Stimulated activated naive CD8-positive, alpha-beta T cell treated with anti-CD3 and anti-CD28 coated beads, Interleukin-15, Interleukin-2, amounts not matched to agents 100 ng/mL and 50 ng/mL, for 24 hours (primary cell): Measurements from ENCODE around the gene RAI2.

ENCODE experiments used
- H3K27ac Mint-ChIP-seq: one replicate; pipeline ENCODE4 v1.8.0; 2021; ENCODE audit warnings: mild to moderate bottlenecking, mixed read lengths
- H3K27me3 Mint-ChIP-seq: one replicate; pipeline ENCODE4 v1.8.0; 2021; ENCODE audit warnings: mixed read lengths
- H3K36me3 Mint-ChIP-seq: one replicate; pipeline ENCODE4 v1.8.0; 2021; ENCODE audit warnings: low read depth, mixed read lengths
- H3K4me1 Mint-ChIP-seq: one replicate; pipeline ENCODE4 v1.8.0; 2021; ENCODE audit warnings: low read depth, mixed read lengths
- H3K4me3 Mint-ChIP-seq: one replicate; pipeline ENCODE4 v1.8.0; 2021; ENCODE audit warnings: mild to moderate bottlenecking, mixed read lengths
- H3K9me3 Mint-ChIP-seq: one replicate; pipeline ENCODE4 v1.8.0; 2021; ENCODE audit warnings: mixed read lengths

Gene RAI2

GRCh38 chrX:17860811-17861488 lies at the start of gene RAI2:
TSS of gene RAI2 (minus strand) at chrX:17861298. CDS start at chrX:17802010, 59,288 bp downstream.
- Mint-ChIP-seq H3K27ac (no peak within 1 kb of the TSS), H3K4me1 (peaks cover 5% of the 10 kb centered on the region), H3K36me3 (no peaks in the 10 kb centered on the region), H3K27me3 (peaks cover 51% of the 10 kb centered on the region), H3K9me3 (no peaks in the 10 kb centered on the region), H3K4me3 (peak within 1 kb of the TSS; percentile 76)

GRCh38 chrX:17888421-17888820 lies 27.3 kb upstream of the RAI2 start:
- H3K4me1 Mint-ChIP-seq, result peaks cover 10% of the 10 kb centered on the region
- no peaks in the 10 kb centered on the region for H3K9me3 Mint-ChIP-seq
- H3K4me3 Mint-ChIP-seq, result no peak overlapping the region
- no peaks in the 10 kb centered on the region for H3K36me3 Mint-ChIP-seq
- peaks cover 21% of the 10 kb centered on the region for H3K27me3 Mint-ChIP-seq
- no peak overlapping the region for H3K27ac Mint-ChIP-seq

- Mint-ChIP-seq H3K36me3 (no peaks in the 10 kb centered on the region), H3K4me3 (no peak overlapping the region), H3K9me3 (no peaks in the 10 kb centered on the region), H3K27me3 (peaks cover 19% of the 10 kb centered on the region), H3K4me1 (no peaks in the 10 kb centered on the region), H3K27ac (no peak overlapping the region)
These were observed 21.6 kb upstream of the RAI2 start for GRCh38 chrX:17882680-17883079.

GRCh38 chrX:17878028-17878670 lies 17.1 kb upstream of the RAI2 start:
- H3K27ac Mint-ChIP-seq, result no peak overlapping the region
- H3K9me3 Mint-ChIP-seq, result no peaks in the 10 kb centered on the region
- H3K4me1 Mint-ChIP-seq, result no peaks in the 10 kb centered on the region
- H3K27me3 Mint-ChIP-seq, result peaks cover 14% of the 10 kb centered on the region
- no peak overlapping the region for H3K4me3 Mint-ChIP-seq
- no peaks in the 10 kb centered on the region for H3K36me3 Mint-ChIP-seq

- H3K9me3 Mint-ChIP-seq, result no peaks in the 10 kb centered on the region
- H3K27ac Mint-ChIP-seq, result no peak overlapping the region
- H3K36me3 Mint-ChIP-seq, result no peaks in the 10 kb centered on the region
- H3K4me3 Mint-ChIP-seq, result no peak overlapping the region
- H3K27me3 Mint-ChIP-seq, result peaks cover 13% of the 10 kb centered on the region
- no peaks in the 10 kb centered on the region for H3K4me1 Mint-ChIP-seq
These were observed 15.0 kb upstream of the RAI2 start for GRCh38 chrX:17876135-17876534.

- no peak overlapping the region for H3K27ac Mint-ChIP-seq
- H3K9me3 Mint-ChIP-seq, result no peaks in the 10 kb centered on the region
- H3K4me1 Mint-ChIP-seq, result no peaks in the 10 kb centered on the region
- H3K36me3 Mint-ChIP-seq, result no peaks in the 10 kb centered on the region
- H3K27me3 Mint-ChIP-seq, result peaks cover 3% of the 10 kb centered on the region
- H3K4me3 Mint-ChIP-seq, result no peak overlapping the region
These were observed 8.5 kb upstream of the RAI2 start for GRCh38 chrX:17869580-17869979.

GRCh38 chrX:17861489-17862011 lies 452 bp upstream of the RAI2 start:
- Mint-ChIP-seq H3K36me3 (no peaks in the 10 kb centered on the region), H3K4me3 (peak overlapping the region; percentile 54), H3K27ac (no peak overlapping the region), H3K4me1 (peaks cover 5% of the 10 kb centered on the region), H3K27me3 (peaks cover 51% of the 10 kb centered on the region), H3K9me3 (no peaks in the 10 kb centered on the region)

GRCh38 chrX:17860179-17860780 lies 818 bp downstream of the RAI2 start:
- Mint-ChIP-seq H3K9me3 (no peaks in the 10 kb centered on the region), H3K27ac (no peak overlapping the region), H3K4me3 (peak overlapping the region; percentile 76)

GRCh38 chrX:17859609-17860178 lies 1.4 kb downstream of the RAI2 start:
- H3K4me1 Mint-ChIP-seq, result peaks cover 5% of the 10 kb centered on the region
- peaks cover 51% of the 10 kb centered on the region for H3K27me3 Mint-ChIP-seq
- no peak overlapping the region for H3K27ac Mint-ChIP-seq
- H3K4me3 Mint-ChIP-seq, result peak overlapping the region; percentile 76
- H3K36me3 Mint-ChIP-seq, result no peaks in the 10 kb centered on the region
- H3K9me3 Mint-ChIP-seq, result no peaks in the 10 kb centered on the region

More at GRCh38 chrX:17860179-17860780, 818 bp downstream of the RAI2 start:
- H3K27me3 Mint-ChIP-seq, result peaks cover 51% of the 10 kb centered on the region
- peaks cover 5% of the 10 kb centered on the region for H3K4me1 Mint-ChIP-seq
- no peaks in the 10 kb centered on the region for H3K36me3 Mint-ChIP-seq

- Mint-ChIP-seq H3K27ac (no peak overlapping the region), H3K27me3 (peaks cover 23% of the 10 kb centered on the region), H3K4me1 (no peaks in the 10 kb centered on the region), H3K9me3 (no peaks in the 10 kb centered on the region), H3K4me3 (no peak overlapping the region), H3K36me3 (no peaks in the 10 kb centered on the region)
These were observed 6.6 kb downstream of the RAI2 start for GRCh38 chrX:17854531-17854930.

GRCh38 chrX:17854069-17854468 lies 7.0 kb downstream of the RAI2 start:
- no peaks in the 10 kb centered on the region for H3K9me3 Mint-ChIP-seq
- H3K27me3 Mint-ChIP-seq, result peaks cover 19% of the 10 kb centered on the region
- H3K4me3 Mint-ChIP-seq, result no peak overlapping the region
- H3K27ac Mint-ChIP-seq, result no peak overlapping the region
- no peaks in the 10 kb centered on the region for H3K4me1 Mint-ChIP-seq
- H3K36me3 Mint-ChIP-seq, result no peaks in the 10 kb centered on the region

- Mint-ChIP-seq H3K27me3 (peaks cover 3% of the 10 kb centered on the region), H3K4me3 (no peak overlapping the region), H3K4me1 (peaks cover 16% of the 10 kb centered on the region), H3K9me3 (no peaks in the 10 kb centered on the region), H3K36me3 (no peaks in the 10 kb centered on the region), H3K27ac (no peak overlapping the region)
These were observed 9.2 kb downstream of the RAI2 start for GRCh38 chrX:17851874-17852273.

- H3K4me1 Mint-ChIP-seq, result peaks cover 16% of the 10 kb centered on the region
- no peaks in the 10 kb centered on the region for H3K36me3 Mint-ChIP-seq
These were observed 12.4 kb downstream of the RAI2 start for GRCh38 chrX:17848545-17849265.

GRCh38 chrX:17846045-17846444 lies 15.1 kb downstream of the RAI2 start:
- no peak overlapping the region for H3K27ac Mint-ChIP-seq
- H3K27me3 Mint-ChIP-seq, result peaks cover 4% of the 10 kb centered on the region
- H3K36me3 Mint-ChIP-seq, result no peaks in the 10 kb centered on the region
- no peaks in the 10 kb centered on the region for H3K9me3 Mint-ChIP-seq
- H3K4me3 Mint-ChIP-seq, result no peak overlapping the region
- H3K4me1 Mint-ChIP-seq, result peaks cover 16% of the 10 kb centered on the region

More at GRCh38 chrX:17848545-17849265, 12.4 kb downstream of the RAI2 start:
- H3K27me3 Mint-ChIP-seq, result peaks cover 4% of the 10 kb centered on the region
- H3K27ac Mint-ChIP-seq, result peak overlapping the region; percentile 67
- no peaks in the 10 kb centered on the region for H3K9me3 Mint-ChIP-seq
- no peak overlapping the region for H3K4me3 Mint-ChIP-seq
